ENCODE results near the gene TGFBR3. TPM values are rescaled to one million over a fixed set of nuclear protein-coding genes. Genes with fewer than 3 reads are reported as not detected.

Gene TGFBR3
- total and polyA plus RNA-seq, 2 of the 8 experiments (the other 6 are each of a cell fraction or from before 2014, with no cell fraction given): 2.0 to 6.1 TPM

GRCh38 chr1:91765880-91766443 lies 120.0 kb downstream of the TGFBR3 start:
- H2BK120ac ChIP-seq (replicated peaks; ENCODE audit: low read depth, low read length): no peak overlapping the region
- H3K9ac ChIP-seq (replicated peaks in 1 of 4; ENCODE audit: extremely low read depth in 1 of 4, low read depth in 3 of 4, low read length in 3 of 4): no peak overlapping the region
- no peak overlapping the region for H4K8ac ChIP-seq (ENCODE audit: extremely low read depth, insufficient read depth, low read length)
- H2BK15ac ChIP-seq (ENCODE audit: low read length): no peak overlapping the region
- H3K14ac ChIP-seq (ENCODE audit: insufficient read length): no peak overlapping the region
- no peak overlapping the region for H4K5ac ChIP-seq (ENCODE audit: insufficient read length, low read depth, low read length)
- DNase-seq (ENCODE audit: low read depth in 1 of 2, low spot score in 2 of 2) (no peak), FAIRE-seq (no peak)
- no peak overlapping the region for H3K4me3 ChIP-seq (ENCODE audit: extremely low read depth in 1 of 4, insufficient read depth in 2 of 4, low read depth in 3 of 4, low read length in 4 of 4)
- no peak overlapping the region for H4K91ac ChIP-seq (replicated peaks; ENCODE audit: insufficient read length, low read length)
- CTCF ChIA-PET (ENCODE audit: partially characterized antibody): interaction anchor here (0.6 to 1.4 kb wide), 3 partner anchors 16 to 219 kb away, joined by 3 read pairs; no protein-coding TSS in a partner anchor
- no peak overlapping the region for H3K56ac ChIP-seq (replicated peaks; ENCODE audit: insufficient read length, low read depth, low read length)
- no peaks in the 10 kb centered on the region; the same call in 1 of the 2 replicates for H3K23me2 ChIP-seq (ENCODE audit: low read depth, low read length)
- no peak overlapping the region for H3K4me2 ChIP-seq (ENCODE audit: insufficient read depth in 1 of 2, low read depth in 2 of 2, low read length in 2 of 2)
- no peak overlapping the region for H2BK5ac ChIP-seq (ENCODE audit: low read depth, low read length)
- no peaks in the 10 kb centered on the region for H3K36me3 ChIP-seq (ENCODE audit: control insufficient read depth in 2 of 4, insufficient read depth in 4 of 4, low read length in 3 of 4)
- H3K4ac ChIP-seq (replicated peaks; ENCODE audit: insufficient read length, low read depth, low read length): no peak overlapping the region
- no peak overlapping the region for H3K23ac ChIP-seq (ENCODE audit: insufficient read length)
- H2AK5ac ChIP-seq (ENCODE audit: low read depth, low read length): no peak overlapping the region
- H2AFZ ChIP-seq (ENCODE audit: low read length): no peak overlapping the region
- H3K18ac ChIP-seq (ENCODE audit: extremely low read depth, low read length): no peak overlapping the region
- no peak overlapping the region for H3K27ac ChIP-seq (ENCODE audit: low read depth, low read length)
- no peaks in the 10 kb centered on the region for H3K27me3 ChIP-seq (replicated peaks in 1 of 4; ENCODE audit: control insufficient read depth in 3 of 4, extremely low read depth in 1 of 4, insufficient read depth in 3 of 4, low read length in 3 of 4)
- H3K4me1 ChIP-seq (replicated peaks in 1 of 4; ENCODE audit: control insufficient read depth in 3 of 4, insufficient read depth in 4 of 4, low read length in 3 of 4): peaks cover 0 to 3% (median 1%) of the 10 kb centered on the region in 4 experiments; a peak in 3 of 7 replicates
- no peak overlapping the region for H2BK20ac ChIP-seq (ENCODE audit: low read length)
- POLR2A ChIA-PET (ENCODE audit: partially characterized antibody): no interaction called here
- H4K20me1 ChIP-seq (replicated peaks in 1 of 2; ENCODE audit: control insufficient read depth in 1 of 2, insufficient read depth in 2 of 2, low read length in 2 of 2): no peaks in the 10 kb centered on the region
- H2BK12ac ChIP-seq (ENCODE audit: low read depth, low read length): no peak overlapping the region
- WGBS, 2 experiments (ENCODE audit: extremely low coverage in 1 of 2, insufficient coverage in 1 of 2, insufficient read length in 1 of 2, insufficient replicate concordance in 2 of 2, low coverage in 1 of 2, low lambda C conversion rate in 2 of 2, missing lambda C conversion rate in 1 of 2): 95% methylated on average over 3 of the region's 3 CpGs; no CpG with 5 or more reads in 1 of the 2 experiments
- no peaks in the 10 kb centered on the region for H3K79me2 ChIP-seq (ENCODE audit: control insufficient read depth in 1 of 2, insufficient read depth in 2 of 2, low read length in 2 of 2)
- no peaks in the 10 kb centered on the region for H3K79me1 ChIP-seq (ENCODE audit: low read depth, low read length)
- no peaks in the 10 kb centered on the region for H3K9me3 ChIP-seq (ENCODE audit: insufficient read depth in 2 of 2, low read depth in 1 of 2, low read length in 1 of 2)
- no peak for TF ChIP-seq MAX (IDR thresholded peaks at IDR 0.05)
- no peak for TF ChIP-seq TBP (IDR thresholded peaks at IDR 0.05; ENCODE audit: low read depth, low read length)
- no peak for TF ChIP-seq TAF7 (optimal IDR thresholded peaks at IDR 0.05; ENCODE audit: borderline replicate concordance, low read depth, low read length)
- no peak for TF ChIP-seq SAP30 (IDR thresholded peaks at IDR 0.05; ENCODE audit: insufficient read depth, insufficient replicate concordance, low read length)
- TF ChIP-seq MAFK (IDR thresholded peaks at IDR 0.05; ENCODE audit: low read depth, low read length): no peak
- no peak for TF ChIP-seq NANOG (IDR thresholded peaks at IDR 0.05; ENCODE audit: insufficient read depth, low read depth, low read length, poor library complexity, severe bottlenecking)
- no peak for TF ChIP-seq HDAC6 (IDR thresholded peaks at IDR 0.05; ENCODE audit: low read depth, low read length)
- no peak for TF ChIP-seq BRCA1 (IDR thresholded peaks at IDR 0.05; ENCODE audit: low read depth, low read length)
- TF ChIP-seq CHD2 (IDR thresholded peaks at IDR 0.05; ENCODE audit: low read length): no peak
- TF ChIP-seq PHF8 (conservative IDR thresholded peaks at IDR 0.05; ENCODE audit: low read depth, low read length): no peak
- TF ChIP-seq EGR1 (IDR thresholded peaks at IDR 0.05; ENCODE audit: borderline replicate concordance, low read depth, low read length): no peak

Measured in H1 (cell line).